ENCODE measurements around the gene TMEM69. TPM values are rescaled to one million over a fixed set of nuclear protein-coding genes. Genes with fewer than 3 reads are reported as not detected.

The TMEM69 gene
- total and polyA plus RNA-seq, 2 of the 13 experiments (the other 11 are each of a cell fraction or from before 2014, with no cell fraction given): 25.4 to 135 TPM

GRCh38 chr1:45686288-45687013 lies 1.5 kb upstream of the TMEM69 start, which contains the start of gene GPBP1L1 (continued):
- TF ChIP-seq, protein P1, sequence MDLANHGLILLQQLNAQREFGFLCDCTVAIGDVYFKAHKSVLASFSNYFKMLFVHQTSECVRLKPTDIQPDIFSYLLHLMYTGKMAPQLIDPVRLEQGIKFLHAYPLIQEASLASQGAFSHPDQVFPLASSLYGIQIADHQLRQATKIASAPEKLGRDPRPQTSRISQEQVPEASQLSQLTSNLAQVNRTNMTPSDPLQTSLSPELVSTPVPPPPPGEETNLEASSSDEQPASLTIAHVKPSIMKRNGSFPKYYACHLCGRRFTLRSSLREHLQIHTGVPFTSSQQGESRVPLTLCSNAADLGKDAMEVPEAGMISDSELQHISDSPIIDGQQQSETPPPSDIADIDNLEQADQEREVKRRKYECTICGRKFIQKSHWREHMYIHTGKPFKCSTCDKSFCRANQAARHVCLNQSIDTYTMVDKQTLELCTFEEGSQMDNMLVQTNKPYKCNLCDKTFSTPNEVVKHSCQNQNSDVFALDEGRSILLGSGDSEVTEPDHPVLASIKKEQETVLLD (CRISPR knock-in tag; IDR thresholded peaks at IDR 0.05; ENCODE audit: low read depth): no peak
- TF ChIP-seq ZBTB21 (CRISPR knock-in tag; IDR thresholded peaks at IDR 0.05) (0 out of 2 replicates have a peak, but pooled peaks have one; percentile 9), LCORL (IDR thresholded peaks at IDR 0.05) (no peak), LCORL (CRISPR knock-in tag; IDR thresholded peaks at IDR 0.05) (peak; percentile 53; the same call in 1 of the 2 replicates), ZNF749 (CRISPR knock-in tag; IDR thresholded peaks at IDR 0.05; ENCODE audit: borderline replicate concordance) (peak; percentile 47; the same call in 1 of the 2 replicates), HBP1 (CRISPR knock-in tag; IDR thresholded peaks at IDR 0.05; ENCODE audit: low read depth) (peak; percentile 8; the same call in 1 of the 2 replicates), ZFP36L2 (CRISPR knock-in tag; IDR thresholded peaks at IDR 0.05) (0 out of 2 replicates have a peak, but pooled peaks have one; percentile 50), ZFP1 (CRISPR knock-in tag; IDR thresholded peaks at IDR 0.05) (0 out of 2 replicates have a peak, but pooled peaks have one; percentile 5), ZSCAN29 (CRISPR knock-in tag; conservative IDR thresholded peaks at IDR 0.05) (no peak), FOXC1 (CRISPR knock-in tag; IDR thresholded peaks at IDR 0.05; ENCODE audit: borderline replicate concordance) (peak; percentile 18; the same call in 1 of the 2 replicates), BCL6 (CRISPR knock-in tag; IDR thresholded peaks at IDR 0.05) (peak; percentile 22; the same call in 1 of the 2 replicates), HMGXB4 (CRISPR knock-in tag; IDR thresholded peaks at IDR 0.05; ENCODE audit: borderline replicate concordance in 1 of 2, low read depth in 1 of 2) (peak in 1 of 2 experiments; percentile 59; a peak in 1 of 4 replicates), ARNT2 (CRISPR knock-in tag; IDR thresholded peaks at IDR 0.05; ENCODE audit: low read depth) (no peak), GFI1 (CRISPR knock-in tag; IDR thresholded peaks at IDR 0.05; ENCODE audit: borderline replicate concordance) (peak; percentile 75)
- TF ChIP-seq, protein P2, sequence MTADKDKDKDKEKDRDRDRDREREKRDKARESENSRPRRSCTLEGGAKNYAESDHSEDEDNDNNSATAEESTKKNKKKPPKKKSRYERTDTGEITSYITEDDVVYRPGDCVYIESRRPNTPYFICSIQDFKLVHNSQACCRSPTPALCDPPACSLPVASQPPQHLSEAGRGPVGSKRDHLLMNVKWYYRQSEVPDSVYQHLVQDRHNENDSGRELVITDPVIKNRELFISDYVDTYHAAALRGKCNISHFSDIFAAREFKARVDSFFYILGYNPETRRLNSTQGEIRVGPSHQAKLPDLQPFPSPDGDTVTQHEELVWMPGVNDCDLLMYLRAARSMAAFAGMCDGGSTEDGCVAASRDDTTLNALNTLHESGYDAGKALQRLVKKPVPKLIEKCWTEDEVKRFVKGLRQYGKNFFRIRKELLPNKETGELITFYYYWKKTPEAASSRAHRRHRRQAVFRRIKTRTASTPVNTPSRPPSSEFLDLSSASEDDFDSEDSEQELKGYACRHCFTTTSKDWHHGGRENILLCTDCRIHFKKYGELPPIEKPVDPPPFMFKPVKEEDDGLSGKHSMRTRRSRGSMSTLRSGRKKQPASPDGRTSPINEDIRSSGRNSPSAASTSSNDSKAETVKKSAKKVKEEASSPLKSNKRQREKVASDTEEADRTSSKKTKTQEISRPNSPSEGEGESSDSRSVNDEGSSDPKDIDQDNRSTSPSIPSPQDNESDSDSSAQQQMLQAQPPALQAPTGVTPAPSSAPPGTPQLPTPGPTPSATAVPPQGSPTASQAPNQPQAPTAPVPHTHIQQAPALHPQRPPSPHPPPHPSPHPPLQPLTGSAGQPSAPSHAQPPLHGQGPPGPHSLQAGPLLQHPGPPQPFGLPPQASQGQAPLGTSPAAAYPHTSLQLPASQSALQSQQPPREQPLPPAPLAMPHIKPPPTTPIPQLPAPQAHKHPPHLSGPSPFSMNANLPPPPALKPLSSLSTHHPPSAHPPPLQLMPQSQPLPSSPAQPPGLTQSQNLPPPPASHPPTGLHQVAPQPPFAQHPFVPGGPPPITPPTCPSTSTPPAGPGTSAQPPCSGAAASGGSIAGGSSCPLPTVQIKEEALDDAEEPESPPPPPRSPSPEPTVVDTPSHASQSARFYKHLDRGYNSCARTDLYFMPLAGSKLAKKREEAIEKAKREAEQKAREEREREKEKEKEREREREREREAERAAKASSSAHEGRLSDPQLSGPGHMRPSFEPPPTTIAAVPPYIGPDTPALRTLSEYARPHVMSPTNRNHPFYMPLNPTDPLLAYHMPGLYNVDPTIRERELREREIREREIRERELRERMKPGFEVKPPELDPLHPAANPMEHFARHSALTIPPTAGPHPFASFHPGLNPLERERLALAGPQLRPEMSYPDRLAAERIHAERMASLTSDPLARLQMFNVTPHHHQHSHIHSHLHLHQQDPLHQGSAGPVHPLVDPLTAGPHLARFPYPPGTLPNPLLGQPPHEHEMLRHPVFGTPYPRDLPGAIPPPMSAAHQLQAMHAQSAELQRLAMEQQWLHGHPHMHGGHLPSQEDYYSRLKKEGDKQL (CRISPR knock-in tag; IDR thresholded peaks at IDR 0.05; ENCODE audit: low read depth): 0 out of 2 replicates have a peak, but pooled peaks have one; percentile 2
- TF ChIP-seq, protein P3, sequence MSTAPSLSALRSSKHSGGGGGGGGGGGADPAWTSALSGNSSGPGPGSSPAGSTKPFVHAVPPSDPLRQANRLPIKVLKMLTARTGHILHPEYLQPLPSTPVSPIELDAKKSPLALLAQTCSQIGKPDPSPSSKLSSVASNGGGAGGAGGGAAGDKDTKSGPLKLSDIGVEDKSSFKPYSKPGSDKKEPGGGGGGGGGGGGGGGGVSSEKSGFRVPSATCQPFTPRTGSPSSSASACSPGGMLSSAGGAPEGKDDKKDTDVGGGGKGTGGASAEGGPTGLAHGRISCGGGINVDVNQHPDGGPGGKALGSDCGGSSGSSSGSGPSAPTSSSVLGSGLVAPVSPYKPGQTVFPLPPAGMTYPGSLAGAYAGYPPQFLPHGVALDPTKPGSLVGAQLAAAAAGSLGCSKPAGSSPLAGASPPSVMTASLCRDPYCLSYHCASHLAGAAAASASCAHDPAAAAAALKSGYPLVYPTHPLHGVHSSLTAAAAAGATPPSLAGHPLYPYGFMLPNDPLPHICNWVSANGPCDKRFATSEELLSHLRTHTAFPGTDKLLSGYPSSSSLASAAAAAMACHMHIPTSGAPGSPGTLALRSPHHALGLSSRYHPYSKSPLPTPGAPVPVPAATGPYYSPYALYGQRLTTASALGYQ (CRISPR knock-in tag; IDR thresholded peaks at IDR 0.05): 0 out of 2 replicates have a peak, but pooled peaks have one; percentile 2

Data from HepG2 (cell line).